A549 (cell line): ENCODE data around the gene NDUFA11. TPM values are rescaled to one million over a fixed set of nuclear protein-coding genes. Genes with fewer than 3 reads are reported as not detected.
"Not testable (repeated sequence)": the region's sequence is repeated elsewhere in the genome, so short reads cannot be mapped to it uniquely, and the experiment has no call there.

Source experiments
- ATAC-seq, 2 experiments: fragments of 200-7000 bp in 1 of 2; fragments of >200 bp in 1 of 2; cut with Nextera tagmentation in 1 of 2; cut with Tn5 transposase in 1 of 2; 3 replicates each; pipeline versions ENCODE4 v1.8.0 to v1.9.1; 2018 to 2020; ENCODE audit warnings: mild to moderate bottlenecking in 1 of 2, moderate library complexity in 1 of 2
- CTCF ChIA-PET: fragments of 300-600 bp; sonication (Branson Sonifier 250); formaldehyde crosslinking; extraction: SDS; loops from one replicate; lab custom pipeline; 2021; ENCODE audit warnings: antibody characterized with exemption, inconsistent platforms; lab: Yijun Ruan, JAX
- POLR2A ChIA-PET: fragments of 350-600 bp; formaldehyde crosslinking; extraction: SDS; loops from one replicate; lab custom pipeline; 2021; ENCODE audit warnings: antibody characterized with exemption, inconsistent platforms; lab: Yijun Ruan, JAX
- DNase-seq, 2 experiments: peaks; one replicate each; pipeline versions ENCODE4 v3.0.0 to v3.0.0-alpha.2; 2011 to 2016; ENCODE audit warnings: low read depth in 1 of 2, low spot score in 1 of 2
- FAIRE-seq: peaks from 2 replicates; lab custom pipeline; 2011; peaks lifted over from hg19 to GRCh38; lab: Jason Lieb, UNC
- H3K27ac ChIP-seq, 2 experiments: fragments of >200 bp; sonication (Bioruptor Twin); formaldehyde crosslinking; 3 replicates each; pipeline ENCODE4 v1.5.1; 2016 to 2017
- H3K4me1 ChIP-seq: fragments of >200 bp; sonication (Bioruptor Twin); formaldehyde crosslinking; 3 replicates; pipeline ENCODE4 v1.6.1; 2016
- H3K4me2 ChIP-seq: fragments of >200 bp; sonication (Bioruptor Twin); formaldehyde crosslinking; 3 replicates; pipeline ENCODE4 v1.6.1; 2016
- H3K4me3 ChIP-seq: fragments of >200 bp; sonication (Bioruptor Twin); formaldehyde crosslinking; 3 replicates; pipeline ENCODE4 v1.5.1; 2016
- H3K9me3 ChIP-seq: fragments of >200 bp; sonication (Bioruptor Twin); formaldehyde crosslinking; 3 replicates; pipeline ENCODE4 v1.6.1; 2016
- ATOH8 ChIP-seq: fragments of 250-450 bp; sonication (Bioruptor Pico); IDR thresholded peaks from 2 replicates; pipeline ENCODE4 v1.5.0; 2020; ENCODE audit warnings: low read depth, mild to moderate bottlenecking, moderate library complexity
- BHLHE40 ChIP-seq: IDR thresholded peaks from 2 replicates; pipeline ENCODE4 v1.6.1; 2012; ENCODE audit warnings: low read depth, low read length, inconsistent platforms
- CHD2 ChIP-seq: fragments of 150-350 bp; IDR thresholded peaks from 2 replicates; pipeline ENCODE4 v1.6.1; 2014; ENCODE audit warnings: low read length; ENCODE audit not compliant: partially characterized antibody
- CTCF ChIP-seq: fragments of >200 bp; sonication (Bioruptor Twin); formaldehyde crosslinking; IDR thresholded peaks from 3 replicates; pipeline ENCODE4 v1.5.1; 2016
- E2F6 ChIP-seq: IDR thresholded peaks from 2 replicates; pipeline ENCODE4 v1.6.1; 2012; ENCODE audit warnings: low read depth, borderline replicate concordance
- FOXS1 ChIP-seq: fragments of 250-450 bp; sonication (Bioruptor Pico); IDR thresholded peaks from 2 replicates; pipeline ENCODE4 v1.5.0; 2020; ENCODE audit warnings: mild to moderate bottlenecking, moderate library complexity
- HES2 ChIP-seq: fragments of >200 bp; sonication (Bioruptor Twin); formaldehyde crosslinking; IDR thresholded peaks from 2 replicates; pipeline ENCODE4 v1.6.1; 2016
- HOXA7 ChIP-seq: fragments of 250-450 bp; sonication (Bioruptor Pico); IDR thresholded peaks from 2 replicates; pipeline ENCODE4 v1.5.0; 2020; ENCODE audit warnings: mild to moderate bottlenecking, moderate library complexity
- KDM1A ChIP-seq: fragments of 200-600 bp; sonication (generic); IDR thresholded peaks from 2 replicates; pipeline ENCODE4 v1.6.1; 2016; ENCODE audit warnings: low read depth, mild to moderate bottlenecking
- MAFK ChIP-seq: fragments of 450-650 bp; IDR thresholded peaks from 2 replicates; pipeline ENCODE4 v1.6.1; 2014; ENCODE audit not compliant: partially characterized antibody
- MAZ ChIP-seq: fragments of 150-350 bp; IDR thresholded peaks from 2 replicates; pipeline ENCODE4 v1.6.1; 2014; ENCODE audit warnings: antibody characterized with exemption, low read depth, low read length, borderline replicate concordance
- POLR2A ChIP-seq: IDR thresholded peaks from 2 replicates; pipeline ENCODE4 v1.6.1; 2012; ENCODE audit warnings: mild to moderate bottlenecking, low read length
- TP53 ChIP-seq: fragments of 250-450 bp; sonication (Bioruptor Pico); IDR thresholded peaks from 2 replicates; pipeline ENCODE4 v1.5.0; 2021; ENCODE audit warnings: mild to moderate bottlenecking, moderate library complexity
- ZNF302 ChIP-seq: fragments of 250-450 bp; sonication (Bioruptor Pico); IDR thresholded peaks from 2 replicates; pipeline ENCODE4 v1.9.0; 2021; ENCODE audit warnings: inconsistent platforms, mild to moderate bottlenecking, moderate library complexity
- WGBS: methylation state at CpG from one replicate; pipeline ENCODE4 v1.1.6; 2017; ENCODE audit errors: missing lambda C conversion rate; 5-methylcytosine and 5-hydroxymethylcytosine counted together
- polyA plus RNA-seq, 4 experiments: library from polyadenylated mRNA; depleted of rRNA in 3 of 4; stranded (reverse); fragments of >200 nt; fragmentation: RNase III in 1 of 4; extraction: RNeasy Plus Mini Kit Qiagen cat#74134 plus additional on column Dnase treatment in 1 of 4; gene quantifications; 2 replicates in 3 of 4; 3 replicates in 1 of 4; pipeline ENCODE4 v1.2.3, GENCODE V29; 2011 to 2017

The NDUFA11 gene
- polyA plus RNA-seq, 2 of the 4 experiments (the other 2 are of a cell fraction) = 75.0 to 173 TPM

- ChIA-PET CTCF (no interaction called here), POLR2A (no interaction called here)
- TF ChIP-seq ATOH8 (CRISPR knock-in tag) (no peak), TP53 (CRISPR knock-in tag) (no peak), CHD2 (no peak), KDM1A (no peak), FOXS1 (no peak), POLR2A (no peak), CTCF (no peak), E2F6 (no peak), HES2 (no peak), MAFK (no peak), HOXA7 (CRISPR knock-in tag) (no peak), ZNF302 (no peak), MAZ (no peak), BHLHE40 (no peak)
- DNase-seq (no peak), ATAC-seq (no peak), FAIRE-seq (no peak)
- Histone ChIP-seq H3K4me1 (peaks cover 14% of the 10 kb centered on the region), H3K9me3 (no peaks in the 10 kb centered on the region), H3K4me3 (no peak overlapping the region), H3K27ac (peak overlapping the region; percentile 63 to 81), H3K4me2 (peak overlapping the region; percentile 59)
- WGBS = 65% methylated on average over 5 of the region's 6 CpGs
Observed at GRCh38 chr19:5850189-5850588, 53.4 kb downstream of the NDUFA11 start.

- H3K4me3 ChIP-seq, DNase-seq, FAIRE-seq, H3K9me3 ChIP-seq, H3K27ac ChIP-seq, ATAC-seq, POLR2A ChIA-PET, H3K4me2 ChIP-seq: not testable (repeated sequence)
- WGBS = 81% methylated on average over 5 of the region's 5 CpGs
- H3K4me1 ChIP-seq = peaks cover 14% of the 10 kb centered on the region
- CTCF ChIA-PET = interaction anchor here (1.0 to 1.4 kb wide), 2 partner anchors 45 to 54 kb away, joined by 3 read pairs; no protein-coding TSS in a partner anchor
Observed at GRCh38 chr19:5848621-5849020, 55.0 kb downstream of the NDUFA11 start.

- POLR2A ChIA-PET, H3K4me2 ChIP-seq, CTCF ChIA-PET, DNase-seq, ATAC-seq, H3K27ac ChIP-seq, H3K9me3 ChIP-seq, H3K4me3 ChIP-seq, FAIRE-seq: not testable (repeated sequence)
- H3K4me1 ChIP-seq = peaks cover 14% of the 10 kb centered on the region
- WGBS = 66% methylated on average over 10 of the region's 10 CpGs
Observed at GRCh38 chr19:5847846-5848245, 55.7 kb downstream of the NDUFA11 start.

Other genes starting within 250 kb of the NDUFA11 start
- 19.1 and 20.5 TPM in 2 replicates for gene MICOS13, start 223.3 kb downstream of the NDUFA11 start, polyA plus RNA-seq (2011; rRNA removed)
- gene MICOS13, start 223.3 kb downstream of the NDUFA11 start, polyA plus RNA-seq (2017; fragmentation: RNase III; extraction: RNeasy Plus Mini Kit Qiagen cat#74134 plus additional on column Dnase treatment) = 43.1 to 48.8 TPM (median 48.6 TPM) in 3 replicates
- 2.5 and 2.8 TPM in 2 replicates for gene HSD11B1L, start 222.8 kb downstream of the NDUFA11 start, polyA plus RNA-seq (2011; rRNA removed)
- 2.7 to 4.8 TPM (median 4.8 TPM) in 3 replicates for gene HSD11B1L, start 222.8 kb downstream of the NDUFA11 start, polyA plus RNA-seq (2017; fragmentation: RNase III; extraction: RNeasy Plus Mini Kit Qiagen cat#74134 plus additional on column Dnase treatment)
- gene RPL36, start 213.5 kb downstream of the NDUFA11 start, polyA plus RNA-seq (2011; rRNA removed) = 329 and 368 TPM in 2 replicates
- gene RPL36, start 213.5 kb downstream of the NDUFA11 start, polyA plus RNA-seq (2017; fragmentation: RNase III; extraction: RNeasy Plus Mini Kit Qiagen cat#74134 plus additional on column Dnase treatment) = 1,385 to 1,590 TPM (median 1,396 TPM) in 3 replicates
- gene LONP1, start 183.6 kb downstream of the NDUFA11 start, polyA plus RNA-seq (2011; rRNA removed) = 41.2 and 42.7 TPM in 2 replicates
- 65.2 to 68.9 TPM (median 66.4 TPM) in 3 replicates for gene LONP1, start 183.6 kb downstream of the NDUFA11 start, polyA plus RNA-seq (2017; fragmentation: RNase III; extraction: RNeasy Plus Mini Kit Qiagen cat#74134 plus additional on column Dnase treatment)
- 0.03 TPM in 1 of 2 replicates, not detected in the other for gene CATSPERD, start 183.2 kb downstream of the NDUFA11 start, polyA plus RNA-seq (2011; rRNA removed)
- 0.17 TPM in 1 of 3 replicates, not detected in the others for gene CATSPERD, start 183.2 kb downstream of the NDUFA11 start, polyA plus RNA-seq (2017; fragmentation: RNase III; extraction: RNeasy Plus Mini Kit Qiagen cat#74134 plus additional on column Dnase treatment)
- gene PRR22, start 119.0 kb downstream of the NDUFA11 start, polyA plus RNA-seq (2011; rRNA removed) = 0.46 and 0.65 TPM in 2 replicates
- 2.0 to 2.3 TPM (median 2.2 TPM) in 3 replicates for gene PRR22, start 119.0 kb downstream of the NDUFA11 start, polyA plus RNA-seq (2017; fragmentation: RNase III; extraction: RNeasy Plus Mini Kit Qiagen cat#74134 plus additional on column Dnase treatment)
- 15.5 and 16.3 TPM in 2 replicates for gene DUS3L, start 112.6 kb downstream of the NDUFA11 start, polyA plus RNA-seq (2011; rRNA removed)
- 26.9 to 29.4 TPM (median 27.9 TPM) in 3 replicates for gene DUS3L, start 112.6 kb downstream of the NDUFA11 start, polyA plus RNA-seq (2017; fragmentation: RNase III; extraction: RNeasy Plus Mini Kit Qiagen cat#74134 plus additional on column Dnase treatment)
- gene NRTN, start 98.7 kb downstream of the NDUFA11 start, polyA plus RNA-seq (2011; rRNA removed) = 0.32 and 0.38 TPM in 2 replicates
- gene NRTN, start 98.7 kb downstream of the NDUFA11 start, polyA plus RNA-seq (2017; fragmentation: RNase III; extraction: RNeasy Plus Mini Kit Qiagen cat#74134 plus additional on column Dnase treatment) = 0.45 to 0.61 TPM (median 0.50 TPM) in 3 replicates
- gene FUT6, start 64.1 kb downstream of the NDUFA11 start, polyA plus RNA-seq (2011; rRNA removed) = 0.12 TPM in 1 of 2 replicates, not detected in the other
- gene FUT6, start 64.1 kb downstream of the NDUFA11 start, polyA plus RNA-seq (2017; fragmentation: RNase III; extraction: RNeasy Plus Mini Kit Qiagen cat#74134 plus additional on column Dnase treatment) = not detected in 3 replicates
- 0.09 and 0.20 TPM in 2 replicates for gene FUT3, start 52.3 kb downstream of the NDUFA11 start, polyA plus RNA-seq (2011; rRNA removed)
- 0.09 TPM in 1 of 3 replicates, not detected in the others for gene FUT3, start 52.3 kb downstream of the NDUFA11 start, polyA plus RNA-seq (2017; fragmentation: RNase III; extraction: RNeasy Plus Mini Kit Qiagen cat#74134 plus additional on column Dnase treatment)
- gene FUT5, start 33.2 kb downstream of the NDUFA11 start, polyA plus RNA-seq (2011; rRNA removed) = 0.04 TPM in 1 of 2 replicates, not detected in the other
- gene FUT5, start 33.2 kb downstream of the NDUFA11 start, polyA plus RNA-seq (2017; fragmentation: RNase III; extraction: RNeasy Plus Mini Kit Qiagen cat#74134 plus additional on column Dnase treatment) = not detected in 3 replicates
- 1.1 and 1.5 TPM in 2 replicates for gene VMAC, start 1.1 kb upstream of the NDUFA11 start, polyA plus RNA-seq (2011; rRNA removed)
- gene VMAC, start 1.1 kb upstream of the NDUFA11 start, polyA plus RNA-seq (2017; fragmentation: RNase III; extraction: RNeasy Plus Mini Kit Qiagen cat#74134 plus additional on column Dnase treatment) = 0.79 to 1.6 TPM (median 1.4 TPM) in 3 replicates
- 1.2 and 1.4 TPM in 2 replicates for gene CAPS, start 10.5 kb upstream of the NDUFA11 start, polyA plus RNA-seq (2011; rRNA removed)
- gene CAPS, start 10.5 kb upstream of the NDUFA11 start, polyA plus RNA-seq (2017; fragmentation: RNase III; extraction: RNeasy Plus Mini Kit Qiagen cat#74134 plus additional on column Dnase treatment) = 1.5 to 2.0 TPM (median 1.7 TPM) in 3 replicates
- 39.2 and 43.3 TPM in 2 replicates for gene RANBP3, start 74.3 kb upstream of the NDUFA11 start, polyA plus RNA-seq (2011; rRNA removed)
- gene RANBP3, start 74.3 kb upstream of the NDUFA11 start, polyA plus RNA-seq (2017; fragmentation: RNase III; extraction: RNeasy Plus Mini Kit Qiagen cat#74134 plus additional on column Dnase treatment) = 48.0 to 54.7 TPM (median 53.5 TPM) in 3 replicates
- 3.9 and 4.0 TPM in 2 replicates for gene RFX2, start 206.7 kb upstream of the NDUFA11 start, polyA plus RNA-seq (2011; rRNA removed)
- 3.7 to 4.9 TPM (median 4.3 TPM) in 3 replicates for gene RFX2, start 206.7 kb upstream of the NDUFA11 start, polyA plus RNA-seq (2017; fragmentation: RNase III; extraction: RNeasy Plus Mini Kit Qiagen cat#74134 plus additional on column Dnase treatment)
- not detected in 2 replicates for gene ACSBG2, start 231.9 kb upstream of the NDUFA11 start, polyA plus RNA-seq (2011; rRNA removed)
- not detected in 3 replicates for gene ACSBG2, start 231.9 kb upstream of the NDUFA11 start, polyA plus RNA-seq (2017; fragmentation: RNase III; extraction: RNeasy Plus Mini Kit Qiagen cat#74134 plus additional on column Dnase treatment)